ENCODE data around the gene PXYLP1.

Gene PXYLP1

DNA sequence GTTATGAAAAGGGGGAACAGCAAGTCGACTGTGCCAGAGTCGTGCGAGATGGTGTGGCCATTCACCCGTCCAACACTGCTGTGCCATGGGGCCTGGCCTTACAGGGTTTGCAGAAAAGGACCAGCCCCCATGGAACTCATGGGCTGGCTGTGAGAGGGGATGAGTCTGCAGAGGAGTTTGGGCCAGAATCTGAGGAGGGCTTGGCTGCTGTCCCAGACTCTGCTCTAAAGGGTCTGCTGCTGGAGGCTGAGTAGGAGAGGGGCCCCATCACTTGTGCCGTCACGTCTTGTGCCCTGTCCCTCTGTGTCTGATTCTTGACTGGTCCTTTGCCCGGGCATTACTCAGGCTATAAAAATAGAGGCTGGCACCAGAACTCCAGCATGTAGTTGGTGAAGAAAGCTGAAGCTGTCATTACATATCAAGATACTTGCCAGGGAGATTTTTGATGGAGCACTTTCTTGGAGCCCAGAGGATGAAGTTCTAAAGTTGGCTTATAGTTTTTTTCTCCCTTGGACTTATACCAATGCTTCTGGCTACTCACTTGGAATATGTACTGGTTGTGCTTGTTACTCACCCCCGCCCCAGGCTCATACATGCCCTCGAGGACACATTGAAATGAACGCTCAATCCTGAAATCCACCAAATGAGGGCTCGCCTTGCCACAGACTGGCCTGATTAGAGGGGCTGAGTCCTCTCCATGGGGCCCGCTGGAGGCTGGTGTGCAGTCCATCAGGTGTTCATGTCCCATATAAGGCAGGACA lies 10.2 kb downstream of the PXYLP1 start:
- TF ChIP-seq, protein P1, sequence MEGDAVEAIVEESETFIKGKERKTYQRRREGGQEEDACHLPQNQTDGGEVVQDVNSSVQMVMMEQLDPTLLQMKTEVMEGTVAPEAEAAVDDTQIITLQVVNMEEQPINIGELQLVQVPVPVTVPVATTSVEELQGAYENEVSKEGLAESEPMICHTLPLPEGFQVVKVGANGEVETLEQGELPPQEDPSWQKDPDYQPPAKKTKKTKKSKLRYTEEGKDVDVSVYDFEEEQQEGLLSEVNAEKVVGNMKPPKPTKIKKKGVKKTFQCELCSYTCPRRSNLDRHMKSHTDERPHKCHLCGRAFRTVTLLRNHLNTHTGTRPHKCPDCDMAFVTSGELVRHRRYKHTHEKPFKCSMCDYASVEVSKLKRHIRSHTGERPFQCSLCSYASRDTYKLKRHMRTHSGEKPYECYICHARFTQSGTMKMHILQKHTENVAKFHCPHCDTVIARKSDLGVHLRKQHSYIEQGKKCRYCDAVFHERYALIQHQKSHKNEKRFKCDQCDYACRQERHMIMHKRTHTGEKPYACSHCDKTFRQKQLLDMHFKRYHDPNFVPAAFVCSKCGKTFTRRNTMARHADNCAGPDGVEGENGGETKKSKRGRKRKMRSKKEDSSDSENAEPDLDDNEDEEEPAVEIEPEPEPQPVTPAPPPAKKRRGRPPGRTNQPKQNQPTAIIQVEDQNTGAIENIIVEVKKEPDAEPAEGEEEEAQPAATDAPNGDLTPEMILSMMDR (IDR thresholded peaks at IDR 0.05; ENCODE audit: unreplicated experiment in 3 of 3) = no peak
- peak overlapping the region; percentile 54 to 66 (median 65) for H3K27ac Mint-ChIP-seq
- peaks cover 5% of the 10 kb centered on the region for H3K36me3 Mint-ChIP-seq (ENCODE audit: low read depth)
- H3K9me3 Mint-ChIP-seq = no peaks in the 10 kb centered on the region
- H3K27me3 Mint-ChIP-seq (ENCODE audit: low read depth) = no peaks in the 10 kb centered on the region
- H3K4me3 Mint-ChIP-seq = peak overlapping the region in 1 of 3 experiments; percentile 16
- H3K4me1 Mint-ChIP-seq = peaks cover 63% of the 10 kb centered on the region

DNA sequence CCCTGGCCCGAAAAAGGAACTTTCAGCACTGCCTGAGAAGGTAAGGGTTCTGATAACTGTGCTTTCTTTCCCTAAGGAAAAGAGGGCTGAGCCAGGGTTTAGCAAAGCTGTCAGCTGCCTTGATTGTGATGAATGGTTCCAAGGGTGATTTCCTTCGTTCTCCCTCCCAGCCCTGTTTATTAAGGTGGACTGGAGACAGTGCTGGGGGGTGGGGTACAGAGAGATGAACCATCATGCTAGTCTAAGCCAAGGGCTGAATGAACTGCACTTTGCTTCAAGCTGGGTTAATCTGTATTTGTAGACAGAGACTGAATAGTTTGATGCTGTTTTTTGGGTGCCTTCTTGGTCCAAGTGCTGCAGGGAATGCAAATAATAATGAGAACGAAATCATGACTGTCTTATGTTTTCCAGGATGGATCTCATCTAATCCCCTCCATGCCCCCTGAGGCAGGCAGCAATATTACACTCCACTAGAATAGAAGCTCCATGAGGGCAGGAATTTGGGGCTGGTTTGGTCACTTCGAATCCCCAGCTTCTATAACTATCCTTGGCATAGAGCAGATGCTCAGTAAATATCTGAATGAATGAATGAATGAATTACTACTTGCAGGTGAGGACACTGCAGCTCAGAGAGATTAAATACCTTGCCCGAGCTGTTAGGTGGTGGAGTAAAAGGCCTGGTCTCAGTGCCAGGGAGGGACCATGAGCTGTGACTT lies 10.9 kb downstream of the PXYLP1 start:
- Mint-ChIP-seq H3K9me3 (no peaks in the 10 kb centered on the region), H3K4me3 (no peak overlapping the region), H3K36me3 (ENCODE audit: low read depth) (peaks cover 5% of the 10 kb centered on the region), H3K27me3 (ENCODE audit: low read depth) (no peaks in the 10 kb centered on the region), H3K27ac (peak overlapping the region; percentile 51 to 66 (median 54)), H3K4me1 (peaks cover 63% of the 10 kb centered on the region)
- TF ChIP-seq, protein P1 (IDR thresholded peaks at IDR 0.05; ENCODE audit: unreplicated experiment in 3 of 3) = no peak

DNA sequence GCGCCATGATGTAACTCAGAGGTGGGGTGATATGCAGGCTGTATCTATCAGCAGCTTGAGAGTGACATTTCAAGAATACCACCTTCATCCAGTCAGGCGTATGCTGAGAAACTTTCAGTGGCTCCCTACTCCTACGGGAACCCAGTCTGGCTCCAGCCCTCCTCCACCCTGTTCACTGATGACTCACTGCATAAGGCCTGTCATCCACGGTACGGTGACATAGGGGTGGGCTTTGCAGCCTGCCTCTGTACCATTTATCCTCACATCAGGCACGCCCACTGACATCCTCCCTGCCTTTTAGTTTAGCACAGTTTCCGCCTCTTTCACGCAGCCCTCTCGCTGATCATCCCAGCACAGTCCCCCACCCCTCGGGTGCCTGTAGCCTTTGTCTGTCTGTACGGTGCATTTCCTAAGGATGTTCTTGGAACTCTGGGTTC lies 11.7 kb downstream of the PXYLP1 start:
- H3K4me1 Mint-ChIP-seq = peaks cover 60% of the 10 kb centered on the region
- H3K36me3 Mint-ChIP-seq (ENCODE audit: low read depth) = peaks cover 5% of the 10 kb centered on the region
- H3K4me3 Mint-ChIP-seq = no peak overlapping the region
- no peaks in the 10 kb centered on the region for H3K27me3 Mint-ChIP-seq (ENCODE audit: low read depth)
- no peaks in the 10 kb centered on the region for H3K9me3 Mint-ChIP-seq
- TF ChIP-seq, protein P1 (IDR thresholded peaks at IDR 0.05; ENCODE audit: unreplicated experiment in 3 of 3) = no peak
- H3K27ac Mint-ChIP-seq = no peak overlapping the region

DNA sequence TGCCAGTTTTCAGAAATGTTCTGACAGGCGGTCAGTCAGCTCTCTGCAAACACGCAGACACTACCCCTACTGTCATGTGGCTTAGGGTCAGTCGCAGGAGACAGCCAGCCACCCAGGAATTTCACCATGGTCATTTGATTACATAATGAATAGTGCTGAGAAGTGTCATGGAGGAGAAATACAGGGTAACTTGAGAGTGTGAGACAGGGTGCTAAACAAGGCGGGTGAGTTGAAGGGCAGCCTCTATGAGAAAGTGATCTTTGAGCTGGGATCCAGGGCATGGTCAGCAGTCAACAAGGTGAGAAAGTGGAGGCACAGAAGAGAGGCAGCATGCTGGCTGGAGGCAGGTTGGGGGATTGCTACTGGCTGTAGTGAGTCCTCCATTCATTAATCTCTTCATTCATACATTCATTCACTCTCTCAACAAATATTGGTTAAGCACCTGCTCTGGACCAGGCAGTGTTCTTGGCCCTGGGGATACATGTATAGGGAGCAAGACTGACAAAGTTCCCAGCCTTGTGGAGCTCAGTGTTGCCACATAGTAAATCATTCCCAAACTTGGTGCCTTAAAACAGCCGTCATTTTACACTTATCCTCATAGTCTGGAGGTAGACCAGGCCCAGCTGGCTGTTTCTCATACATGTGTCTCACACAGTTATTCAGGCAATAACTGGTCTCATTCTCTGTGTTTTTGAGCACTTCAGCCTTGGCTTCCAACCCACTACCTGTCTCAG lies 14.8 kb downstream of the PXYLP1 start:
- H3K9me3 Mint-ChIP-seq = no peaks in the 10 kb centered on the region
- H3K36me3 Mint-ChIP-seq (ENCODE audit: low read depth) = peaks cover 6% of the 10 kb centered on the region
- peaks cover 29% of the 10 kb centered on the region for H3K4me1 Mint-ChIP-seq
- no peaks in the 10 kb centered on the region for H3K27me3 Mint-ChIP-seq (ENCODE audit: low read depth)
- H3K27ac Mint-ChIP-seq = no peak overlapping the region
- TF ChIP-seq, protein P1 (IDR thresholded peaks at IDR 0.05; ENCODE audit: unreplicated experiment in 3 of 3) = no peak
- no peak overlapping the region for H3K4me3 Mint-ChIP-seq

DNA sequence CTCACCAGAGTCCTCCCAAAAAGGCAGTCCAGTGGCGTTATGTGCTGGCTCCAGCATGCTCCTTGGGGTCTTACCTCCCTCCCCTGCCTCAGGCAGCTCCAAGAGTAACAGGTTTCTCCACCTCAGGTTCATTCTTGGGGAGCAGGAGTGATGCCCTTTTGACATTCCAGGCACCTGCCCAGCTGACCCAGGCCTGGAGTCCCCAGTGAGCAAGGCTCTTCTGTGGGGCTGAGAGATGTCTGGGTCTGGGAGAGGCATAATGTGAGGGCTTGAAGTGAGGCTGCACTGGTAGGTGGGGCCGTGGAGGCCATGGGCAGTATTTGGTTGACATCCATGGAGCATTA lies 15.3 kb downstream of the PXYLP1 start:
- TF ChIP-seq, protein P1 (IDR thresholded peaks at IDR 0.05; ENCODE audit: unreplicated experiment in 3 of 3) = no peak
- H3K4me3 Mint-ChIP-seq = no peak overlapping the region
- H3K9me3 Mint-ChIP-seq = no peaks in the 10 kb centered on the region
- H3K27me3 Mint-ChIP-seq (ENCODE audit: low read depth) = no peaks in the 10 kb centered on the region
- no peak overlapping the region for H3K27ac Mint-ChIP-seq
- peaks cover 24% of the 10 kb centered on the region for H3K4me1 Mint-ChIP-seq
- peaks cover 6% of the 10 kb centered on the region for H3K36me3 Mint-ChIP-seq (ENCODE audit: low read depth)

Measured in nephron (organoid).